TTC549 (cell line): Measurements from ENCODE around the gene MYLK.

Experiments used
- FAIRE-seq: peaks from 2 replicates; lab custom pipeline; 2012; peaks lifted over from hg19 to GRCh38; lab: Jason Lieb, UNC

The MYLK gene

GRCh38 chr3:123792473-123793201, 91.5 kb downstream of the MYLK start:
- no peak for FAIRE-seq

DNA sequence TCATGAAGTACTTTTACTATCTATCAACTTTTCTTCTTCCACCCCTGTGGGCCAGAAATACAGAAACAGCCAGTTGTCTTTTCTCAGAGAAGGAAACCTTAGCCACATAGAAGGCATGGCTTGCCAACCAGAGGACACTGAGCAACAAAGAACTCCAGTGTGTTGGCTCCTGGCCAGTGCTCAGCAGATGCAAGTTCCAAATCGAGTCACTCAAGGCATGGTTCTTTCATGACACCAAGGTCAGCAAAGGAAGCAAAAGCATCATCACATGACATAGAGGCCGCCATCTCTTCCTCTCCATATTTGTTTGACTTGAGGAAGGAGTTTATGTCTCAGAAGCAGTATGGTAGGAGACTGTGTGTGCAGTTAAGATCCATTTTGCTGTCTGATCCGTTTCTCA, 92.2 kb downstream of the MYLK start:
- FAIRE-seq = no peak

DNA sequence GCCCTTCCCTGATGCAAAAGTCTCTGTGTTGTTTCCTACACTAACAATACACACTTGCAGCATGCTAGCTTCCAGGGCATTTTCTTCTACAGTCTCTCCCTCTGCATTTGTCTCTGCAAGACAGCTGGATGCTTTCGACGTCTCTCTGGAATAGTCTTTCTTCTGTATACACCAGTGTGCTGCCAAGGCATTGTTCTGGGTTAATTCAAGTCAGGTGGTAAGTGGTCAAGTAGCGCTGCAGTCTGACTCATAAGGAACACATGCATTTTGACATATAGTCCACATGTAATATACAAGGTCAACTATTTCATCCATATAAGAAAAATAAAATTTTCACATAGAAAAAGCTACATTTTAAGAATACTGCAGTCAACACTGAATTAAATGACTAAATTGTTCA, 92.7 kb downstream of the MYLK start:
- no peak for FAIRE-seq

GRCh38 chr3:123791073-123791370, 93.1 kb downstream of the MYLK start:
- FAIRE-seq = no peak

DNA sequence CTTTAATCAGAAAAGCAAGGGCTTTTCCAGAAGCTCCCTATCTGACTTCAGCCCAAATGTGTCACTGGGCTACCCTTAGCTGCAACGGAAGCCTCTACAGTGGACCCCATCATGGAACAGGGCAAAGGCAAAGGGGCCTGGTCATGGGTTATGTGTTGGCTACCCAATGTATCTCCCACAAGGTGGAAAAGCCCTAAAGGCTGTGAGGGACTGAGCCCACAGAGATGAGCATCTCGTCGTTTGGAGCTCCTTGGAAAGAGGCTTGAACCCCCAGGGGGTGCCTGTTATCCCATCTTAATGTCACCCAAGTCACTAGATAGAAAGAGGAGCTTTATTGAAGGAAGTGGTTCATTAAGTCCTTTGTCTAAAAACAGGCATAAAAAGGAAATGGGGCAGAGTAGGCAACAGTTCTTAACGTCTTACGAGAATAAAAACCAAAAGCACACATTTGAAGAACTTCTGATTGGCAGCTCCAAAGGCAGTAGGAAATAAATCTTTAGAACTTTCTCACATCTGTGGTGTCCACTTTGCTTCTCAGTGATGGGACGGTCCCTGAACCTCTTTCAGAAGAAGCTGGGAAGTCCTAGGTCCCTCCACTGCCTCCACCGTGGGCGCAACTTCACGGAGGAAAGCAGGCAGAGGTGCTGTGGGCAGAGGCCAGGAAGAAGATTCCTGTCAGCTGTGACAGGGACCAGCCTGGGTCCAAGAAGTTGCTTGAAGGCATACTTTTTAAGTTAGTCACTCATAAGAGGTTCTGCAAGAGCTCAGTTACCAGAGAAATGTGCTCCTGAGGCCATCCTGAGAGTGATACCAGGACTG, 93.7 kb downstream of the MYLK start:
- no peak for FAIRE-seq

GRCh38 chr3:123789760-123790159, 94.4 kb downstream of the MYLK start:
- no peak for FAIRE-seq

DNA sequence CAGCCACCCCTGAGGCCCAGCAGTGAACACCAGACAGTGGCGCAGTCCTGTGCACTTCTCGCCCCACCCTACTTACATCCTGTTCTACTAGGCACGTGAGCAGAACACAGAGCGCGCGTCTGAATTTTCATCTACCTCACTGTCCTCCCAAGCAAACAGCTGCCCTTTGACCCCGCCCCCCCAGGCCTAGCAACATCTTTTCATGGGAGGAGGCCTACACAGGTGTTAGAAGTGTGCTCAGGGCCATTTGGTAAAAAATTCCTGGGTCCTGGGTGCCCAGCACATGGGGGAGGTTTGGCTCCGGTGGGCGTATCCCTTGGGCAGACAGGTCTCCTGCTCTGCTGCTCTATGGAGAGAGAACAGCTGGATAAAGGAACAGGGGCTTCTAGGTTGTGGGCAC, 95.0 kb downstream of the MYLK start:
- no peak for FAIRE-seq

DNA sequence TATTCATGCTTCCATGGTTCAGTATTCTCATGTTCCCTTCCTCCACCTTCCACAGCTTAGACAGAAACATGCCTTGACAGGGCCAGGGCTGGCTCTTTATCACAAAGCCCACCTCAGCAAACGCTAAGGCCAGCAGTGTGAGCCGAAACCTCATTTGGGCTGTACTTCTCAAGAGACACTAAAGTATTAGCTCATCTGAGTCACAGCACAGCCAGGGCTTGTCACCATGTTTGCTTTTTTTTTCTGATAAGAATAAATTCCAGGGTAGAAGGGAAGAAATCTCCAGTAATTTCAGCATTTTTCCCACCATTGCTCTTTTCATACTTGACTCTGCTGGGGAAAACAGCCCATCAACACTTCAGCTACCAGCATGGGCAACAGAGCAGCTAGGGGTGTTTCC, 95.4 kb downstream of the MYLK start:
- no peak for FAIRE-seq

DNA sequence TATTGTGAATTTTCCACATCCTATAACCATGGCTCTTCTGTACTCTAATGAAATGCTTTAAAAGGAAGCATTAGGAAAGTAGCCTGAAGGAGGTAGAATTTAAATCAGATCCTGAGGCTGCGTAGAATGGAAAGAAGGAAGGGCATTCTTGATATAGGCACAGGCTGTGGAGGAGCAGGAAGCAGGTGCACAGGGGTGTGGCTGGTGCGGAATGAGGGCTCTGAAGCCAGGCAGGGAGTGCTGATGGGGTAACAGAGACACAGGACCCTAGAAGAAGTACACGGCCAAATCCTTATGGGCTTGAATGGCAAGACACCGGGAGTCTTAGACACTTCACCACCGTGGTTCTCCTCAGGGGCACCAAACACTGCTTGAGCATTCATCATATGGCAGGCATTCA, 97.0 kb downstream of the MYLK start:
- no peak for FAIRE-seq

- no peak for FAIRE-seq
Measured at GRCh38 chr3:123785602-123786001, 98.5 kb downstream of the MYLK start.

- no peak for FAIRE-seq
Measured at GRCh38 chr3:123783811-123784210, 100.3 kb downstream of the MYLK start.

GRCh38 chr3:123783050-123783689, 101.0 kb downstream of the MYLK start:
- FAIRE-seq = no peak

- FAIRE-seq = no peak
Measured at GRCh38 chr3:123782488-123782887, 101.6 kb downstream of the MYLK start.

DNA sequence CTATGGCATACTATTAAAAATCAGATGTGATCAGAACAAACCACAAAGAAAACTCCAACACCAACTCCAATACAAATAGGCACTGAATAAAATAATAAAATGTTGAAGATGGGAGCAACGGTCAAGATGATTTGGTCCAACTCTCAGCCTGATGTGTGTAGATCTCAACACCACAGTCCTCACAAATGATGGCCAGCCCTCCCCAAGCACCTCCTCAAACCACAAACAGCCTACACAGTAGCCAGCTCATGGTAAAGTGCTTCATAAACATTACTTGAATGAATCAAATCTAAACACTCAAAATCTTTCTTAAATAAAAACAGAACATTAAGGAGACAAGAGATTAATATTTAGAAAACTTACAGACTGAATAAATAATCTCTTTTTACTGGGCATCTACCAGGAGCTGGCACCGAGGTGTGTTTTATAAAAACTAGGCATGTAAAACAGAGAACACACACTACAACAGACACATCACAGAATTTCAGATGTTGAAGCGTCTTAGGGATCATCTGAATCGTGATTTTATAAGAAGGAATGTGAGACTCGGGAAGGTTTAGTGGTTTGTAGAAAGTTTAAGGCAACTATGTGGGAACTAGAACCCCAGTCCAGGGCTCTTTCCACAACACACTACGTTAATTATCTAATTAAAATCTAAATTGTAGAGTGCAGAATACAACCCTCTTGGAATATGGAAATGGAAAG, 102.4 kb downstream of the MYLK start:
- FAIRE-seq = no peak

DNA sequence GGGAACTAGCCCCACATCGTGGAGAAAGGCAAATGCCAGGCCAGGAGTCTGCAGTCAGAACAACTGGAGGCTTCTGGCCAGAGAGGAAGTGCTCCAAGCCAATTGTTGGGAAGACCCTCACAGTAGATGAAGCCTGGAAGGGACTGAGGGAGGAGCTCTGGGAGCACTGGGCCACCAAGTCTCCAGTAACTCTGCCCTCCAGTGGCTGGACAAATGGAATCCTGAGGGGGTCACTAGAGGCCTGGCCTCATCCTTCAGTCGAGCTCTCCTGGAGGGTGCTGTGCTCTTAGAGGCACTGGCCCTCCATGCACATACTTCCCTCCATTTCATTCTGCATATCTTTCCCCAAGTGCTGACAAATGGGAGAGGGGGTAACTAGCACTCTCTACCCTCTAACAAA, 103.0 kb downstream of the MYLK start:
- no peak for FAIRE-seq

DNA sequence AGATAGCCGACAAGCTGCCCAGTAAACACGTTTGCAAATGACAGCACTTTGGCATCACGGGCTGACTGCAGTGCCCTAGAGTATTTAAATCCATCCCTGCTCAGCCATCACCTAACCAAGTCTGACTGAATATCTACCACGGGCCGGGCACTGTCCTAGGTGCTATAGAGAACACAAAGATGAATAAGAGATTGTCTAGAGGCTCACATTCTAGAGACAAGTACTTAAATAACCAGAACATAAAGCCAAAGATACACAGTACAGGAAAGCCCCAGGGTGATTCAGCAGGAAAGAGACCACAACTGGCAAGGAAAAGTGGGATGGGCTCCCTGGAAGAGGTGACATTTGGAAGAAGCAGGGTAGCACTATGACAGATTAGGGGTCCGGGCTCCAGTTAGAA, 103.5 kb downstream of the MYLK start:
- no peak for FAIRE-seq

- no peak for FAIRE-seq
Measured at GRCh38 chr3:123779655-123780231, 104.4 kb downstream of the MYLK start.

GRCh38 chr3:123778991-123779622, 105.0 kb downstream of the MYLK start:
- FAIRE-seq = no peak

- FAIRE-seq = no peak
Measured at GRCh38 chr3:123778525-123778924, 105.6 kb downstream of the MYLK start.

GRCh38 chr3:123776071-123776782, 107.9 kb downstream of the MYLK start:
- FAIRE-seq = no peak

DNA sequence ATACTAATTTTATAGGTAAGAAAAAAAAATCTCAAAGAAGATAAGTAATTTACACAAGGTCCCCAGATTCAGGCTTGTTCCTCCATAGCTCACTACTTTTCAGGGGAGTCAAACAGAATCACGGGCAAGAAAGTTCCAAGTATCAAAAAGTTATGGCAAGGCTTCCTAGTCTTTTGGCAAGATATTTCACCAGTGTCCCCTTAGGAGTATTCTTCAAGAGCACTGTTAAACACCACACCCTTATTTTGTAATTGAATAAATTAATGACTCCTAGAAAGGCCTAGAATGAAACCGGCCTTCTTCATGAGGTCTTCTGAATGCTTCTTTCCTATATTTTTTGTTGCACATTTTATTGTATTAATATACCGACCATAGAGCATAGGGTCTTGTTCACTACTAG, 109.7 kb downstream of the MYLK start:
- no peak for FAIRE-seq
